NCI-H510A treated with DMSO at 0.1 percent for 48 hours (cell line): Measurements from ENCODE around the gene SMIM31.
A peak's percentile ranks its signal among the peaks of the same experiment; 100 is the strongest.

Experiments used
- DNase-seq: peaks from one replicate; lab custom pipeline; 2025; lab: John Stamatoyannopoulos, UW

SMIM31 gene

DNA sequence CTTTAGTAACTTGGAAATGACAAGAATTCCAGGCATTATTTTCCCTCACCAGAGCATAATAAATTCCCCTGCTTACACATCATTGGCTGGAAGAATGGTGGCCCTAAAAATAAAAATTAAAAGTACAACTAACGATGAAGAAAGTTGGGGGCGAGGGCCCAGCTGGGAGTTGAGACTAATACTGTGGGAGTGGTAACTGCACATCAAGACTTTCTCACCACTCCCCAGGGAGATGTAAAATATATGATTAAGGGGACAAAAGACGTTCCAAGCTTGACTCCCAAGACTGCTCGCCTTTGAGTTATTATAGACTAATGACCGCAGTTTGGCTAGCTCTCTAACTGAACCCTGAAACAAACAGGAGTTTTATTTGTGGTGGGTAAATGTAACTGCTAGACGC is 30.0 kb downstream of the SMIM31 start:
- no peak for DNase-seq

DNA sequence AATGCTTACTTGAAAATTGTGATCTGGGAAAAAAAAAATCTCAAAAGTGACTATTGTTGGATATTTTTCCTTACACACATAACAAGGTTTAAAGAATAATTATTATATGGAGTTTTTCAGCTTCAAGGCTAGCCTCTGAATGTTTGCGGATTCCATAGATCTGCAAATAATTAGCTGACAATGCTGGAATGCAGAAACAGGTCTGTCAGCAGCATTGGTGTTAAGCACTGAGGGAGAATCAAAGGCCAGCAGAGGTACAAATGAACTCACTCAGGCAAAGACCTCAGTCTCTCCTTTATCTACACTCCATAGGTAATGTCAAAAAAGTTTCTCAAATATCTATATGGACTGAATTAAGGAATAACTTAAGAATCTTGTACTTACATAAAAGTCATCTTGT is 35.1 kb downstream of the SMIM31 start:
- DNase-seq, result no peak

DNA sequence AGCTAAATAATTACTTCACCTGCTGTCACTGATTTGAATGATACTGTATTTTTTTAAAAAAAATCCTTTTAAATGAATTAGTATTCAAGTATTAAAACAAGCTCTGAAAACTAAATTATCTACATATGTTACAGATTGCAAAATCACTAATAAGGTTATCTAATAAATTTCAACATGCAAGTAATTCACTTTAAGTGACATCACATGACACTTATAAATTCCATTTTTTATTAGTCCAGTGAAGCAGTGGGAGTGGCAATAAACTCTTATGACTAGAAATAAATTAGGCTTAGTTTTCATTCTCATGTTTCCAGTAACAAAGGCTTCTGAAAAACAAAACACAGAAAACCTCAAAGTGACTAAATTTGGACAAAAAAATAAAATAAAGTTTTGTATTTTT is 36.3 kb downstream of the SMIM31 start:
- no peak for DNase-seq

DNA sequence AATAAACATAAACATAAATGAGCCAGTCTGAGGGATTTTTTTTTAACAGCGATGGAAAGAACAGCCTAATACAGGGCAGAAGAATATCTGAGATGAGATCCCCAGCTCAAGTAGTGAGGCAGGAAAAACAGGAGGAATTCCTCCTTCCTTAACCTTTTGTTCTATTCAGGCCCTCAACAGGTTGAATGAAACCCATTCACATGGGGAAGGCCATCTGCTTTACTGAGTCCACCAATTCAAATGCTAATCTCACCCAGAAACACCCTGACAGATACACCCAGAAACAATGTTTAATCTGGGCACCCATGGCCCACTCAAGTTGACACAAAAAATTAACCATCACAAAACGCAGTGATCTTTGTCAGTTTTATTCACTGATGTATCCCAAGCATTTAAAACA is 45.5 kb downstream of the SMIM31 start:
- DNase-seq, result no peak

DNA sequence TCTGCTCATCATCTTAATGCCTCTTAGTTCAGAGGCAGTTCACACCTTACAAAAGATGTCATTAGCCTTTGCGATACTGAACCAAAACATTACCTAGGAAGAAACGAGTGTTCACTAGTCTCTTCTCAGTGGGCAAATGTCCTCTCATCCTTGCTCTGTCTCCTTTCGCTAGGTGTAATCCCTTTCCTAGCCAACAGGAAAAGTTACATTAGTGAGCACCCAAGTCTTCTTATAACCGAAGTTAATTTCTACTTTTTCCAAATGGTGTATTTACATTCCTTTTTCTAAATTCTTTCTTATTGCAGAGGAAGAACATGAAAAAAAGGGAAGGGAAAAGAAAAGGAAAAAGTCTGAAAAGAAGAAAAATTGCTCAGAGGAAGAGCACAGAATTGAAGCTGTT is 46.9 kb downstream of the SMIM31 start:
- no peak for DNase-seq

DNA sequence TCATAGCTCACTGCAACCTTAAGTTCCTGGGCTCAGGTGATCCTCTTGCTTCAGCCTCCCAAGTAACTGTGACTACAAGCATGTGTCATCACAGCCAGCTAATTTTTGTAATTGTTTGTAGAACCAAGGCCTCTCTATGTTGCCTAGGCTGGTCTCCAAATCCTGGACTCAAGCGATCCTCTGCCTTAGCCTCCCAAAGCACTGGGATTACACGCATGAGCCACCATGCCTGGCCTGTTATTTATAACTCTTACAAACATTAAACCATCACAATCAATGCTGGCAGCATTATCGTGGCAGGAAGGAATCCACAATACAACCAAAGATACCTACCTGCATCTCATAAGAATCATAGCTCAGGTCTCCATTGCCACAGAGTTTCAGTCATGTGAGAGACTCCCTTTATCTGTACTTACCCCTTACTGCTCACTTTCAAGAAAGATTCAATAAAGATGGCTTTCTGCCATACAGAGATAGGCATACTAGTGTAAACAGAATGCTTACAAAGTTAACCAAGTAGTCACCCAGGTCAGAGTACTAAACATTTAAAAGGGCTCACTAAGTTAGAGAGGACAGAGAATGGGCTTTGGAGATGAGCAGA is 48.5 kb downstream of the SMIM31 start:
- no peak for DNase-seq

DNA sequence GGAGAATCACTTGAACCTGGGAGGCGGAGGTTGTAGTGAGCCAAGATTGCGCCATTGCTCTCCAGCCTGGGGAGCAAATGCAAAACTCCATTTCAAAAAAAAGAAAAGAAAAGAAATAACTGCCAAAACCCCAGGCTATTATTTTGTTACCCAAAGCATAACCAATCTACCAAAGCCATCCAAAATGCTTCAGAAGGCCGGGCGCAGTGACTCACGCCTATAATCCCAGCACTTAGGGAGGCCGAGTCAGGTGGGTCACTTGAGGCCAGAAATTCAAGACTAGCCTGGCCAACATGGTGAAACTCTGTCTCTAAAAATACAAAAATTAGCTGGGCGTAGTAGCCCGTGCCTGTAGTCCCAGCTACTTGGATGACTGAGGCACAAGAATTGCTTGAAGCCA is 49.8 kb downstream of the SMIM31 start:
- DNase-seq, result no peak

DNA sequence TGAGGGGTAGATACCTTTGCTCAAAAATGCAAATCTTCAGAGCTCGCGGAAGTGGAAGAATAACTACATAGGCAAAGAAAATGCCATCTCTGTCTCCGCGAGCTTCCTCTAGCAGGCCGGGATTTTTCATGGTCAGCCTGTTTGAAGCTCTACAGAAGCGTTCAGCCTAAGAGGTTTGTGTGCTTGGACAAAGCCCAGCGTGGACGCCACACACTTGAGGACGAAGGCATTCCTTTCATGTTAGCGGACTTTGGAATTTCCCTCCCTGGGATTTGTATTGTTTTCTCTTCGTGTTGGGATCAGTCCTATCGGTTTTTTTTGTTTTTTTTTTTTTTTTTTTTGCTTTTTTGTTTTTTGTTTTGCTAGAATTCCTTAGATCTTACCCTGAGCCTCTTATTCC is 53.7 kb downstream of the SMIM31 start:
- no peak for DNase-seq

DNA sequence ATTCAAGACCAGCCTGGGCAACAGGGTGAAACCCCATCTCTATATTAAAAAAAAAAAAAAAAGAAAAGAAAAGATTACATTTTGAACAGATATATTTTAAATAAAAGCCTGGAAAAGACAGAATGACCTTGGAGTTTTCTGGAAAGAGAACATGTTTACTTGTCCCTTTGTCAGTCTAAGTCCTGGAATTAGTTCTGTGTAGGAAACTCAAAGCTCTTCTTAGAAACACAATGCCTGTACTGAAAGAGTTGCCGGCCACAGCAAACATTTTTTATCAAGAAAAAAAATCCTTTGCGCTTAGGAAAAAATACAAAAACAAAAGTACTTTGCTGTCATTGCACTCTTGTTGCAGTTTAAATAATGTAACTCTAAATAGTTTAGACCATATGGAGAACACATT is 59.6 kb downstream of the SMIM31 start:
- no peak for DNase-seq

DNA sequence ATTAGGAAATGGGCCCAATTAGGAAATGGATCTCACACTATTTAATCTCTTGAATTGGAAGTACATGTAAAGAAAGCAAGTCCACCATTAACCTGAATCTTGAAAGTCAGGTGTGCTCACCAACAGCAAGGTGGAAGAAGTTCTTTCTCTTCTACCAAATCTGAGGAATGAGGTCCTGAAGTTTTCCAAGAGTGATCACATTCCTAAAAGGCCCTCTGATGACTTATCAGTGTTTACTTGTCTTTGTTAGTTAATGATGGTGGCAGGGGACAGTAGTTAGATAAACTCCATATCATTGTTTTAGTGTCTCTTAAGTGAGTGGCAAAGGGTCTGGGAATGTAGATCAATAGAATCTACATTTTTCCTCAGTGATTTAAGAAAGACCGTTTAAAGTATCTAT is 61.8 kb downstream of the SMIM31 start:
- no peak for DNase-seq

DNA sequence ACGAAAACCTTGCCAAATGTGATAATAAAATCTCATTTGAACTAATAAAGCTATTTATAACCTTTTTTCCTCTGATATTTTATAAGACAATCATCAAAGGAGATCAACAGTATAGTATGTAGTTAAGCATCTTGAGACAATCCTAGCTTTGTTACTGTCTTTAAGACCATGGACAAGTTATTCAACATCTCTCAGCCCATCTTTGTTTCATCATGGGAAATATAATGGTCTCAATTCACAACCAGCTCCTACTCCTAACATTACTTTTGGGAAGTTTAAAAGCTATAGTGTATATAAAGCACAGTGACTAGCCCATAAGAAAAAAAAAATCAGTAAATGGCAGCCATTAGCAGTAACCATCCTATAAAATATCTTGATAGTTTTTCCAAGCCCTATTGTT is 65.4 kb downstream of the SMIM31 start:
- no peak for DNase-seq

DNA sequence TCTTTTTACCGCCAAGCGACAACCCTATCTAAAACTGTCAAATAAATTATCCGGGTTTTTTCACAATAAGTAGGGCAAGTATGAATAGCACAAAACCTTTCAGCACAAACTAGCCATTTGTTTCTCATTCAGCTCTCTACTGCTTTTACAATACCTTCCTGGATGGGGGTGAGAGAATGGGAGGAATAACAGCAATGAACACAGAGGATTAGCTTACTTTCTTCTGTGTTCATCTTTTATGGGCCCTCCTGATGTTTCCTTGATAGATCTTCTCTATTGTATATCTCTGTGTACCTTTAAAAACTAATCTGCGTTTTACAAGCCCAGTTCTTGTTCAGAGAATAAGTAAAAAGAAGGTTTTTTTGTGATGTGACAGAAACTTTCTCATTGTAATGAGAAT is 67.8 kb downstream of the SMIM31 start:
- DNase-seq, result no peak

DNA sequence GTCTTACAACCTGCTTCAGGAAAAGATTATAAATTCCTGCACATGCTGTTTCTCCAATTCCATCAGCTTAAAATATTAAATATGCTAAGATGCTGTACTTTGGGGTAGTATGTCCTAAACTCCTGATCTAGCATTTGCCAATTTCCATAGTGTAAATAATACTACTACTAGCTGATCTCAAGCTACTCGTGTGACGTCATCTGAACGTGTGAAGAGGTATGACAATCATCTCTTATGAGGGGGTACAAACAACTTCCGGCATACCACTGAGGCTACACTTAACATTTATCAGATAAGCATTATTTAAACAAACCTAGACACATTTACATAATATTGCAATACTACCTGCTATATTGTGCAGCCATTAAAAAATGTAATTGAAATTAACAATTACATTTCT is 70.7 kb downstream of the SMIM31 start:
- no peak for DNase-seq

DNA sequence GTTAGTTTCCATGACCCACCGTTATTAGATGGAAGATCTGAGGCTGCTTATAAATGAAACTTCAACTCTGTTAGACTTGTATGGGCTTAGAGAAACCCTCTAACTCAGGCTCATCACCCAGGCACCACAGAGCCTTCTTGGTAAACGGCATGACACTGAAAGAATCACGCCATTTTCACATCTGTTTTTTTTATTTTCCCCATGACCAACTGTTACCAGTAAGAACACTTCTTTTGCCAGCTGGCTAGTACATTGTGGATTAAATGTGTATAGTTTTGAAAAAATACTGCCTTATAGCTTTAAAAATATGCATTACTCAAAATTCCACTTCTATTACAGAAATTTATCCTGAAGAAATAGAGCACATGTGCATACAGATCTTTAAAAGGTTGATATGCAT is 75.0 kb downstream of the SMIM31 start:
- no peak for DNase-seq

DNA sequence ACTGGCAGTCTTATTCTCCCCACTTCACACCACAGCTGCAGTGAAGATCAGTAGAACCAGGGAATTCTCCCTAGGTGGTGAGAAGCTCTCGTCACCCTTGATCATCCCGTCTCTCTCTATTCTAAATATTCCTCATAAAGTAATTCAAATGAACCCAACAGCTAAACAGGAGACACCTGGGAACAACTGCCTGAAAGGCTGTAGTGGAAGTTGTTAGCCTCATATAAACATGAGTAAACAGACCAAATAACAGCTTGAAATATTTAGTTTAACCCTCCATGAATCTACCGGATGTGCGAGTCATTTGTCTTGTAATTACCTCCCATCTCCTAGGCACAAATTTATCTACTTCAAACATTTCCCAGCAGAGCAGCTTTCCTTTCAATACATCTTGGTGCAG is 92.6 kb downstream of the SMIM31 start:
- DNase-seq, result peak; percentile 35

DNA sequence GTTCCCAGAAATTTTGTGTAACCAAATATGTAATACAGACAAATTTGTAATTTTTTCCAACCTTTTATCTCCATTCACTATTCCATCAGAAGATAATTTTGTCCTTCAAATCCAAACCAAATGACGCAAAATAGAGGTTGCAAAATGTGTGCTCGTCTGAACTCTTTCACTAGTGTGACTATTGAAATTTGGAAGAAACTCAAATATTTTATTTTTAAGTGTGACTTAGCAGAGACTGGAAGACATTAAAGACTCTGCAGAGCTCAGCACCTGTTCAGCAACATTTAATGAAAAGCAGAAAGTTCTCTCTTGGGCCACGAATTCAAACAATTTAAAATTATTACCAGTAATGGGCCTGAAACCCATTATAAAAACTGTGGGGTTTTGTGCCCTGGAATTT is 93.1 kb downstream of the SMIM31 start:
- no peak for DNase-seq

DNA sequence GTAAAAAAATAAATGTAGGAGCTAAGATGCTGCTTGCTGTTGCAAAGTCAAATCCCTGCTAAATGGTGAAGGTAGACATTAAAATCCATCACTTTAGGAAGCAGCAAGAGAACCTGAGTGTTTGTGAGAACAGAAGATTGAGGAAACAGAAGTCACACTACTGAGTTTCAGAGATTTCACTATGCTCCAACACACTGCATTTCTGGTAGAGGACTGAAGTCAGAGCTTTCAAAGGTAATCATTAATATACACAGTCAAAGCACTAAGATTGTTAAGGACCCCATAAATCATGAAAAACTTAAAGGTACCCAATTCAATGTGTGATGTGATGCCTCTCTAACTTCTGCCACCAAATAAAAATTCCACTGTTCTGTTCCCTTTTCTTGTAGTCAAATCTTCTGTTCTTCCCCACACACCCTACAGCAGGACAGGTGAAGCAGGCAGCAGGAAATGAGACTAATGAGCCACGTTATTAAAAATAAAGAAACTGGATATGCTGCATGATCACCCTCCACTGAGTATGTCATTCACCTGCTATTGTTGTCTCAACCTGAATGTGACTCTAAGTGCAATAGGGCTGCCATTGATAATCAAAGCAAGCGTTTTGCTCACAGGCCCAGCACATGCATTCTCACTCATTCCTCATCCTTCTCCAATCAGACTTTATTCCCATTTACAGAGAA is 94.2 kb downstream of the SMIM31 start:
- peak; percentile 1 for DNase-seq
